SH-SY5Y (cell line): ENCODE measurements around the gene WDFY1.

Experiments
- GATA2 ChIP-seq: IDR thresholded peaks from 2 replicates; pipeline ENCODE4 v1.6.1; 2011; ENCODE audit warnings: mild to moderate bottlenecking, low read depth, low read length
- GATA3 ChIP-seq: IDR thresholded peaks from 2 replicates; pipeline ENCODE4 v1.6.1; 2011; ENCODE audit warnings: low read depth, mild to moderate bottlenecking, low read length, moderate library complexity

GRCh38 chr2:223856021-223856420 lies 89.1 kb downstream of the WDFY1 start:
- TF ChIP-seq GATA2 (no peak), GATA3 (no peak)
